HG03066 (cell line): Measurements from ENCODE around the gene SEC23A.

Experiments
- ATAC-seq: cut with Tn5 transposase; IDR thresholded peaks from one replicate; pipeline ENCODE4 v1.9.1; 2021; ENCODE audit warnings: low read depth; ENCODE audit not compliant: unreplicated experiment

SEC23A gene

DNA sequence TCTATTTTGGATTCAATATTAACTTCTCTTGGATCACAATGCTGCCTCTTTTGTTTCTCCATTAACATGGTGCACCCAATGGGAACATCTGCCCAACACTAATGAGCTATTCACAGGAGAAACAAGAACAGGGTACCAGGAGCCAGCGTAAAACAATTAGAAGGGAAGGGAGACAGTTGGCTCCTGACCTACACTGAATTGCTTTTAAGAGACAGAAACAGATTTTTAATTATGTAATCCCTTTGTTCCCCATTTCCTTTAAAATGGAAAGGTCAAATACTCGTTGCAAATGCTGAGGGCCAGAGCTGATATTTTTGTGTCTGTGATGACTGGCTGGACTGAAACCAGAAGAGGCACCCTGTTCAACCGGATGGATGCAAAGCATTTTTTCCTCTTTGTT is 108.3 kb downstream of the SEC23A start:
- ATAC-seq: no peak

DNA sequence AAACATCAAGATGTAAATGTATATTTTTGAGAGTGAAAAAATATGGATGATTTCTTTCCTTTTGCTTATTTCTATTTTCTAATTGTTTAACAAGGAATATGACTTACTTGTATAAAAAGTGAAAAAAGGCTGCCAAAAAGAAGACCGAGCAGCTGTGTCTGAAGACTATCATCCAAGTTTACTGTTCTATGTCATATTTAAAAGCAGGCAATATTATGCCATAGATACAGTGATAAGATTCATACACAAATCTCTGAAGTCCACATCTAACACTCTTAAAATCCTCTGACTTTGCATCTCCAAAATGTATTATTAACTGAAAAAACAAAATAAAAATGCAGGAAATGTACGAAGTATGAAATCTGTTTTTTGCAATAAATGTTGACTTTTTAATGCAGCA is 109.1 kb downstream of the SEC23A start:
- ATAC-seq: no peak

GRCh38 chr14:38992067-38992844 is 110.8 kb downstream of the SEC23A start:
- ATAC-seq: no peak

DNA sequence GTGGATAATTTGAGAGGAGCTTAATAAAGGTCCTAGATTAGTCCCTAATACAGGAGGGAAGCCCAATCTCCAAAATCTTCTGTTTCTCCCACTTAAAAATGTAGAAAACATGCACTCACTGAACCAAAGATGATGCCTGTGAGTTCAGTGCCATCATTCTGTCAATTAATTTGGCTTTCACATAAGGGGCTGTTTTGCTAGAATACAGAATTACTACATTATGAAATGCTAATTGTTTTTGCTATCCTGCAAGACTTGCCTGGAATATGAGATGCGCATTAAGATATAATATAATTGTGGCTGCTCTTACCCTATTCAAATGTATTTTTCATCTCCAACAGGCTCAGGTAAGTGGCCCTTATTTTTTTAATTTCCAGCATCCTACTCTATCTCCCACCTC is 111.7 kb downstream of the SEC23A start:
- ATAC-seq: no peak

GRCh38 chr14:38989922-38990546 is 113.0 kb downstream of the SEC23A start:
- peak; percentile 95 for ATAC-seq

DNA sequence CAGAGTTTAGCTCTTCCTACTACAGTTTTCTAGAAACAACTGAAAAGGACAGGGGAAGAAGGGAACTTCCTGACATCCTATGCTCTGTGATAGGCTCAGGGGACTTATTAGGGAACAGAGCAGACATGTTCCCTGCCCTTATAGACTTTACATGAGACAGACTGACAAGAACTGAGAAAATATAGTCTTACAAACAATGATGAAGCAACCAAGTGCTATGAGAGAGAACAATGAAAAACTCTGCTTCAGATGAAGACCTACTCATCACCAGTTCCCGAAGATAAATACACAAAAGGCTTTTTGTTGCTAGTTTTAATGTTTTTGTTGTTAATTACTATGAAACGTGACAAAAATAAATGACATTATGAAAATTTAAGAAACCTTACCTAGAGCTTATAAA is 115.3 kb downstream of the SEC23A start:
- no peak for ATAC-seq

- no peak for ATAC-seq
Observed at GRCh38 chr14:38982837-38983236, 120.2 kb downstream of the SEC23A start.

- no peak for ATAC-seq
Observed at GRCh38 chr14:38982278-38982677, 120.8 kb downstream of the SEC23A start.
